H1 (cell line): ENCODE data around the gene FAM227B. TPM values are rescaled to one million over a fixed set of nuclear protein-coding genes. Genes with fewer than 3 reads are reported as not detected.

Source experiments
- CTCF ChIA-PET: fragments of 300-600 bp; sonication (Branson Sonifier 250); formaldehyde crosslinking; loops from one replicate; lab custom pipeline; 2021; ENCODE audit not compliant: partially characterized antibody; lab: Charles Lee
- POLR2A ChIA-PET: fragments of 300-600 bp; sonication (Branson Sonifier 250); formaldehyde crosslinking; loops from one replicate; lab custom pipeline; 2021; ENCODE audit warnings: inconsistent platforms; ENCODE audit not compliant: partially characterized antibody; lab: Charles Lee
- DNase-seq, 2 experiments: peaks; one replicate each; pipeline versions ENCODE4 v3.0.0 to v3.0.0-alpha.2; 2010 to 2022; ENCODE audit warnings: low spot score in 2 of 2, low read depth in 1 of 2, mixed read lengths in 1 of 2
- FAIRE-seq: peaks from 2 replicates; lab custom pipeline; 2011; peaks lifted over from hg19 to GRCh38; lab: Jason Lieb, UNC
- H2AFZ ChIP-seq: 2 replicates; pipeline ENCODE4 v1.8.1; 2012; ENCODE audit warnings: low read length, inconsistent platforms
- H2AK5ac ChIP-seq: 2 replicates; pipeline ENCODE4 v1.6.1; 2013; ENCODE audit warnings: low read depth, low read length
- H2BK120ac ChIP-seq: replicated peaks from 2 replicates; pipeline ENCODE3; 2013; ENCODE audit warnings: low read depth, low read length, inconsistent platforms
- H2BK12ac ChIP-seq: 2 replicates; pipeline ENCODE4 v1.6.1; 2013; ENCODE audit warnings: low read depth, low read length
- H2BK15ac ChIP-seq: 2 replicates; pipeline ENCODE4 v1.6.1; 2013; ENCODE audit warnings: low read length
- H2BK20ac ChIP-seq: 2 replicates; pipeline ENCODE4 v1.6.1; 2013; ENCODE audit warnings: low read length
- H2BK5ac ChIP-seq: 2 replicates; pipeline ENCODE4 v1.6.1; 2013; ENCODE audit warnings: low read depth, low read length
- H3K14ac ChIP-seq: 2 replicates; pipeline ENCODE4 v1.6.1; 2013; ENCODE audit warnings: inconsistent platforms; ENCODE audit not compliant: insufficient read length
- H3K18ac ChIP-seq: 2 replicates; pipeline ENCODE4 v1.6.1; 2013; ENCODE audit warnings: low read length; ENCODE audit errors: extremely low read depth
- H3K23ac ChIP-seq: 2 replicates; pipeline ENCODE4 v1.6.1; 2013; ENCODE audit warnings: inconsistent platforms; ENCODE audit not compliant: insufficient read length
- H3K23me2 ChIP-seq: 2 replicates; pipeline ENCODE4 v1.6.1; 2013; ENCODE audit warnings: low read depth, low read length
- H3K27ac ChIP-seq: 2 replicates; pipeline ENCODE4 v1.6.1; 2011; ENCODE audit warnings: low read depth, low read length, inconsistent platforms
- H3K27me3 ChIP-seq, 4 experiments: replicated peaks in 1 of 4; 1 replicate in 1 of 4; 2 replicates in 3 of 4; pipeline versions ENCODE4 v1.6.1 to v1.8.1; 2011 to 2013; ENCODE audit warnings: low read length in 3 of 4, mild to moderate bottlenecking in 3 of 4, inconsistent platforms in 2 of 4, mixed read lengths in 2 of 4, moderate library complexity in 1 of 4; ENCODE audit not compliant: control insufficient read depth in 3 of 4, insufficient read depth in 3 of 4; ENCODE audit errors: extremely low read depth in 1 of 4
- H3K36me3 ChIP-seq, 4 experiments: 2 replicates each; pipeline versions ENCODE4 v1.6.1 to v1.8.1; 2011 to 2013; ENCODE audit warnings: mild to moderate bottlenecking in 4 of 4, low read length in 3 of 4, moderate library complexity in 2 of 4, control low read depth in 1 of 4, inconsistent platforms in 1 of 4; ENCODE audit not compliant: insufficient read depth in 4 of 4, control insufficient read depth in 2 of 4
- H3K4ac ChIP-seq: replicated peaks from 2 replicates; pipeline ENCODE3; 2013; ENCODE audit warnings: low read length, low read depth, mixed read lengths, inconsistent platforms; ENCODE audit not compliant: insufficient read length
- H3K4me1 ChIP-seq, 4 experiments: replicated peaks in 1 of 4; 1 replicate in 1 of 4; 2 replicates in 3 of 4; pipeline versions ENCODE4 v1.6.1 to v1.8.1; 2011 to 2013; ENCODE audit warnings: low read length in 3 of 4, inconsistent platforms in 2 of 4, mixed read lengths in 1 of 4; ENCODE audit not compliant: insufficient read depth in 4 of 4, control insufficient read depth in 3 of 4
- H3K4me2 ChIP-seq, 2 experiments: 2 replicates each; pipeline versions ENCODE4 v1.6.1 to v1.8.1; 2011 to 2013; ENCODE audit warnings: low read depth in 2 of 2, low read length in 2 of 2, control low read depth in 1 of 2, inconsistent platforms in 1 of 2, mild to moderate bottlenecking in 1 of 2; ENCODE audit not compliant: insufficient read depth in 1 of 2
- H3K4me3 ChIP-seq, 4 experiments: fragments of 200-600, 300-600 bp in 1 of 4; sonication (generic), shearing (Covaris generic), sonication (Bioruptor Twin) in 1 of 4; 2 replicates each; pipeline versions ENCODE4 v1.5.1 to v1.8.1; 2011 to 2016; ENCODE audit warnings: low read length in 4 of 4, low read depth in 3 of 4, control low read depth in 2 of 4, inconsistent platforms in 2 of 4, mild to moderate bottlenecking in 2 of 4, mixed read lengths in 1 of 4, moderate library complexity in 1 of 4; ENCODE audit not compliant: insufficient read depth in 2 of 4; ENCODE audit errors: extremely low read depth in 1 of 4
- H3K56ac ChIP-seq: replicated peaks from 2 replicates; pipeline ENCODE3; 2013; ENCODE audit warnings: low read depth, mild to moderate bottlenecking, mixed read lengths, low read length, inconsistent platforms; ENCODE audit not compliant: insufficient read length
- H3K79me1 ChIP-seq: 2 replicates; pipeline ENCODE4 v1.6.1; 2013; ENCODE audit warnings: low read depth, low read length, control low read depth
- H3K79me2 ChIP-seq, 2 experiments: 2 replicates each; pipeline versions ENCODE4 v1.6.1 to v1.8.1; 2012 to 2013; ENCODE audit warnings: low read length in 2 of 2, mild to moderate bottlenecking in 2 of 2, inconsistent platforms in 1 of 2; ENCODE audit not compliant: insufficient read depth in 2 of 2, control insufficient read depth in 1 of 2
- H3K9ac ChIP-seq, 4 experiments: replicated peaks in 1 of 4; 1 replicate in 1 of 4; 2 replicates in 3 of 4; pipeline versions ENCODE4 v1.6.1 to v1.8.1; 2011 to 2013; ENCODE audit warnings: low read depth in 3 of 4, low read length in 3 of 4, control low read depth in 2 of 4, mild to moderate bottlenecking in 2 of 4, moderate library complexity in 2 of 4, inconsistent platforms in 1 of 4; ENCODE audit errors: extremely low read depth in 1 of 4
- H3K9me3 ChIP-seq, 2 experiments: 2 replicates each; pipeline versions ENCODE4 v1.6.1 to v1.8.1; 2012 to 2013; ENCODE audit warnings: mild to moderate bottlenecking in 2 of 2, moderate library complexity in 2 of 2, control low read depth in 1 of 2, inconsistent platforms in 1 of 2, low read depth in 1 of 2, low read length in 1 of 2, mixed read lengths in 1 of 2; ENCODE audit not compliant: insufficient read depth in 2 of 2
- H4K20me1 ChIP-seq, 2 experiments: replicated peaks in 1 of 2; 2 replicates each; pipeline versions ENCODE3 to v1.8.1; 2011 to 2013; ENCODE audit warnings: inconsistent platforms in 2 of 2, low read length in 2 of 2, mild to moderate bottlenecking in 1 of 2; ENCODE audit not compliant: insufficient read depth in 2 of 2, control insufficient read depth in 1 of 2
- H4K5ac ChIP-seq: 2 replicates; pipeline ENCODE4 v1.6.1; 2013; ENCODE audit warnings: low read length, low read depth, mixed read lengths, inconsistent platforms; ENCODE audit not compliant: insufficient read length
- H4K8ac ChIP-seq: 2 replicates; pipeline ENCODE4 v1.8.0; 2013; ENCODE audit warnings: mild to moderate bottlenecking, moderate library complexity, low read length, inconsistent platforms; ENCODE audit not compliant: insufficient read depth; ENCODE audit errors: extremely low read depth
- H4K91ac ChIP-seq: replicated peaks from 2 replicates; pipeline ENCODE3; 2013; ENCODE audit warnings: low read length, mixed read lengths, inconsistent platforms; ENCODE audit not compliant: insufficient read length
- BRCA1 ChIP-seq: IDR thresholded peaks from 2 replicates; pipeline ENCODE4 v1.6.1; 2012; ENCODE audit warnings: low read depth, low read length, improper control_type of control experiment
- CHD1 ChIP-seq: IDR thresholded peaks from 2 replicates; pipeline ENCODE4 v1.6.1; 2012; ENCODE audit warnings: low read depth, low read length, improper control_type of control experiment
- EZH2 ChIP-seq: fragments of 200-600 bp; sonication (generic); IDR thresholded peaks from 2 replicates; pipeline ENCODE4 v1.7.1; 2012; ENCODE audit warnings: low read depth, mild to moderate bottlenecking, moderate library complexity, low read length, inconsistent platforms; ENCODE audit not compliant: severe bottlenecking
- GABPA ChIP-seq: IDR thresholded peaks from 2 replicates; pipeline ENCODE4 v1.6.1; 2011; ENCODE audit warnings: mild to moderate bottlenecking, low read length, moderate library complexity, borderline replicate concordance; ENCODE audit not compliant: insufficient read depth
- JUN ChIP-seq: IDR thresholded peaks from 2 replicates; pipeline ENCODE4 v1.6.1; 2011; ENCODE audit warnings: low read depth, mild to moderate bottlenecking, improper control_type of control experiment, low read length
- NRF1 ChIP-seq: IDR thresholded peaks from 2 replicates; pipeline ENCODE4 v1.6.1; 2011; ENCODE audit warnings: mild to moderate bottlenecking, low read depth, low read length, improper control_type of control experiment
- PHF8 ChIP-seq: fragments of 200-600 bp; sonication (generic); conservative IDR thresholded peaks from 2 replicates; pipeline ENCODE4 v1.7.1; 2012; ENCODE audit warnings: low read depth, mild to moderate bottlenecking, inconsistent platforms, low read length, moderate library complexity
- SIRT6 ChIP-seq: IDR thresholded peaks from one replicate; pipeline ENCODE4 v1.7.1; 2012; ENCODE audit warnings: low read length, inconsistent platforms
- SRF ChIP-seq: IDR thresholded peaks from 2 replicates; pipeline ENCODE4 v1.6.1; 2011; ENCODE audit warnings: mild to moderate bottlenecking, low read depth, low read length, moderate library complexity
- ZNF274 ChIP-seq: IDR thresholded peaks from 2 replicates; pipeline ENCODE4 v1.7.0; 2012; ENCODE audit warnings: low read length, borderline replicate concordance; ENCODE audit errors: extremely low read depth
- WGBS, 2 experiments: shearing (Covaris generic) in 1 of 2; methylation state at CpG; one replicate each; pipeline versions ENCODE4 v1.1.6 to v1.1.7; 2013 to 2015; ENCODE audit warnings: low lambda C conversion rate in 2 of 2, mixed read lengths in 2 of 2, inconsistent platforms in 1 of 2, low coverage in 1 of 2, missing lambda C conversion rate in 1 of 2; ENCODE audit not compliant: insufficient replicate concordance in 2 of 2, insufficient coverage in 1 of 2, insufficient read length in 1 of 2; ENCODE audit errors: extremely low coverage in 1 of 2, missing lambda C conversion rate in 1 of 2; 5-methylcytosine and 5-hydroxymethylcytosine counted together
- polyA plus RNA-seq, 7 experiments: library from polyadenylated mRNA; depleted of rRNA in 3 of 7; stranded (reverse) in 5 of 7; unstranded in 2 of 7; fragments of >200 nt in 5 of 7; fragments of 200-250 nt in 2 of 7; gene quantifications; 1 replicate in 5 of 7; 2 replicates in 1 of 7; 4 replicates in 1 of 7; pipeline versions ENCODE4 v1.2.1 to v1.2.3, GENCODE V29; 2011 to 2013; ENCODE audit warnings: missing spikeins in 2 of 7, mixed read lengths in 2 of 7
- total RNA-seq: library from RNA; stranded (reverse); fragmentation: NEBNext Ultra II Directional; extraction: Animal tissue kit (Norgen Biotek cat#: 25700); gene quantifications from 2 replicates; pipeline ENCODE4 v1.2.1, GENCODE V29; 2021

Gene FAM227B
- total and polyA plus RNA-seq, 2 of the 8 experiments (the other 6 are each of a cell fraction or from before 2014, with no cell fraction given) = 4.0 to 6.5 TPM

DNA sequence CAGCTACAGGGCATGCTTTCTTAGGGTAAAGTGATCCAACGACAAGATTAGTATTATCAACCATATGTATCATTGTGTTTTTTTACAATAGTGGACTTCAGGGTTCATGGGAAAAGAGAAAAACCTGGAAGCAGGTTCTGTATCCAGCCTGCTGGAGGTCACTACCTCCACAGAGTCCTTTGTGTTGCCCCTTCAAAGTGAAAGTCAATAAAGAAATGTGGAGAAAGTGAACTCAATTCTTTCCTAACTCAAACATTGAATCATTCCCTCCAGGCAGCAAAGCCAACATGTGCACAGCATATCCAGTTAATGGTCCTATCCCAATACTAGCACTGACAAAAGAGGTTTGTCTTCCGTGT lies 152.2 kb downstream of the FAM227B start:
- H2BK15ac ChIP-seq = no peak overlapping the region
- no peaks in the 10 kb centered on the region for H3K36me3 ChIP-seq
- no peak for TF ChIP-seq NRF1
- no peak for TF ChIP-seq EZH2
- TF ChIP-seq SRF = no peak
- no peak for TF ChIP-seq ZNF274
- no peak for TF ChIP-seq SIRT6
- no peak for TF ChIP-seq JUN
- no peak for TF ChIP-seq BRCA1
- no peak for TF ChIP-seq PHF8
- TF ChIP-seq CHD1 = no peak
- TF ChIP-seq GABPA = no peak
- no peak overlapping the region for H3K9ac ChIP-seq
- no peaks in the 10 kb centered on the region for H3K79me1 ChIP-seq
- no peak overlapping the region for H3K4me2 ChIP-seq
- H2BK12ac ChIP-seq = no peak overlapping the region
- no peak overlapping the region for H2BK20ac ChIP-seq
- H3K4ac ChIP-seq = no peak overlapping the region
- no peak overlapping the region for H4K8ac ChIP-seq
- CTCF ChIA-PET = interaction anchor here (0.6 kb wide), 1 partner anchor 46 kb away, joined by 3 read pairs; no protein-coding TSS in a partner anchor
- WGBS, 2 experiments = 88% methylated on average over 2 of the region's 2 CpGs; no CpG with 5 or more reads in 1 of the 2 experiments
- no peak overlapping the region for H2BK120ac ChIP-seq
- FAIRE-seq (no peak), DNase-seq (no peak)
- POLR2A ChIA-PET = no interaction called here
- no peaks in the 10 kb centered on the region for H3K79me2 ChIP-seq
- no peak overlapping the region for H3K23ac ChIP-seq
- H3K27ac ChIP-seq = no peak overlapping the region
- no peak overlapping the region for H4K91ac ChIP-seq
- no peaks in the 10 kb centered on the region for H3K4me1 ChIP-seq
- H3K23me2 ChIP-seq = no peaks in the 10 kb centered on the region
- no peaks in the 10 kb centered on the region for H3K27me3 ChIP-seq
- no peaks in the 10 kb centered on the region for H3K9me3 ChIP-seq
- no peak overlapping the region for H2AFZ ChIP-seq
- no peak overlapping the region for H2BK5ac ChIP-seq
- no peak overlapping the region for H3K4me3 ChIP-seq
- no peaks in the 10 kb centered on the region for H4K20me1 ChIP-seq
- H3K56ac ChIP-seq = no peak overlapping the region
- no peak overlapping the region for H3K18ac ChIP-seq
- H3K14ac ChIP-seq = no peak overlapping the region
- H4K5ac ChIP-seq = no peak overlapping the region
- H2AK5ac ChIP-seq = no peak overlapping the region
